Fibroblast of lung (primary cell): ENCODE results near the gene MUSK. TPM values are rescaled to one million over a fixed set of nuclear protein-coding genes. Genes with fewer than 3 reads are reported as not detected.
A peak's percentile ranks its signal among the peaks of the same experiment; 100 is the strongest.

Experiments used
- DNase-seq, 2 donors: peaks; one replicate each; pipeline versions ENCODE4 v3.0.0 to v3.0.0-alpha.2; 2010; ENCODE audit warnings: low read depth in 2 of 2
- H2AFZ ChIP-seq: 2 replicates; pipeline ENCODE4 v1.5.1; 2012; ENCODE audit warnings: low read length, control low read depth, inconsistent platforms
- H3K27ac ChIP-seq: 2 replicates; pipeline ENCODE4 v1.5.1; 2011; ENCODE audit warnings: low read length, control low read depth; ENCODE audit not compliant: insufficient read depth
- H3K27me3 ChIP-seq: 2 replicates; pipeline ENCODE4 v1.5.1; 2011; ENCODE audit warnings: mild to moderate bottlenecking, low read length; ENCODE audit not compliant: control insufficient read depth, insufficient read depth
- H3K36me3 ChIP-seq: 2 replicates; pipeline ENCODE4 v1.5.1; 2011; ENCODE audit warnings: low read length; ENCODE audit not compliant: control insufficient read depth, insufficient read depth
- H3K4me1 ChIP-seq: 2 replicates; pipeline ENCODE4 v1.5.1; 2011; ENCODE audit warnings: low read length; ENCODE audit not compliant: control insufficient read depth, insufficient read depth; ENCODE audit errors: extremely low read depth
- H3K4me2 ChIP-seq: 2 replicates; pipeline ENCODE4 v1.5.1; 2011; ENCODE audit warnings: low read length, control low read depth; ENCODE audit not compliant: insufficient read depth; ENCODE audit errors: extremely low read depth
- H3K4me3 ChIP-seq, 4 experiments: fragments of 200-600 bp in 1 of 4; sonication (generic) in 1 of 4; replicated peaks in 1 of 4; 2 replicates each; pipeline ENCODE4 v1.5.1; 2011 to 2016; ENCODE audit warnings: low read length in 4 of 4, low read depth in 3 of 4, mild to moderate bottlenecking in 3 of 4, control low read depth in 2 of 4, inconsistent platforms in 1 of 4, mixed read lengths in 1 of 4; ENCODE audit not compliant: insufficient read depth in 1 of 4; ENCODE audit errors: control extremely low read depth in 1 of 4
- H3K79me2 ChIP-seq: 2 replicates; pipeline ENCODE4 v1.5.1; 2012; ENCODE audit warnings: mild to moderate bottlenecking, low read length, inconsistent platforms; ENCODE audit not compliant: control insufficient read depth, insufficient read depth
- H3K9ac ChIP-seq: 2 replicates; pipeline ENCODE4 v1.5.1; 2011; ENCODE audit warnings: mild to moderate bottlenecking, low read length, control low read depth; ENCODE audit not compliant: insufficient read depth
- H3K9me3 ChIP-seq: 2 replicates; pipeline ENCODE4 v1.5.1; 2012; ENCODE audit warnings: low read depth, low read length; ENCODE audit not compliant: control insufficient read depth, insufficient read depth
- H4K20me1 ChIP-seq: 2 replicates; pipeline ENCODE4 v1.5.1; 2011; ENCODE audit warnings: low read length; ENCODE audit not compliant: control insufficient read depth, insufficient read depth; ENCODE audit errors: extremely low read depth
- CTCF ChIP-seq, 2 donors: IDR thresholded peaks in 1 of 2; conservative IDR thresholded peaks in 1 of 2; 1 replicate in 1 of 2; 2 replicates in 1 of 2; pipeline ENCODE4 v1.5.1; 2011 to 2012; ENCODE audit warnings: low read length in 2 of 2, control low read depth in 1 of 2, inconsistent platforms in 1 of 2, low read depth in 1 of 2, mild to moderate bottlenecking in 1 of 2
- EZH2 ChIP-seq: IDR thresholded peaks from 2 replicates; pipeline ENCODE4 v1.5.1; 2012; ENCODE audit warnings: low read length, control low read depth, mild to moderate bottlenecking; ENCODE audit errors: missing control alignments
- polyA plus RNA-seq, 2 donors: library from polyadenylated mRNA; depleted of rRNA in 1 of 2; stranded (reverse) in 1 of 2; unstranded in 1 of 2; fragments of >200 nt; gene quantifications; 2 replicates each; pipeline ENCODE4 v1.2.1, GENCODE V29; 2011 to 2012; ENCODE audit warnings: missing spikeins in 1 of 2
- total RNA-seq: library from RNA; depleted of rRNA; stranded (reverse); fragments of >200 nt; gene quantifications from 2 replicates; pipeline ENCODE4 v1.2.1, GENCODE V29; 2014

The MUSK gene
- total and polyA plus RNA-seq, 2 donors (not counting 1 experiment from before 2014, with no cell fraction given) = 0.31 to 0.66 TPM

GRCh38 chr9:110768886-110769285 is 100.3 kb downstream of the MUSK start:
- H3K79me2 ChIP-seq = no peaks in the 10 kb centered on the region
- no peak overlapping the region for H3K27ac ChIP-seq
- H3K36me3 ChIP-seq = no peaks in the 10 kb centered on the region

GRCh38 chr9:110769667-110770066 is 101.1 kb downstream of the MUSK start:
- DNase-seq = peak; percentile 37 to 85
- TF ChIP-seq CTCF (conservative IDR thresholded peaks at IDR 0.05 in 1 of 2, IDR thresholded peaks at IDR 0.05 in 1 of 2; ENCODE audit: low read depth in 1 of 2, low read length in 2 of 2) (no peak), EZH2 (no peak)
- H3K27ac ChIP-seq = no peak overlapping the region

More at GRCh38 chr9:110768886-110769285, 100.3 kb downstream of the MUSK start:
- TF ChIP-seq EZH2 (no peak), CTCF (conservative IDR thresholded peaks at IDR 0.05 in 1 of 2, IDR thresholded peaks at IDR 0.05 in 1 of 2; ENCODE audit: low read depth in 1 of 2, low read length in 2 of 2) (no peak)
- H3K4me1 ChIP-seq = peaks cover 4% of the 10 kb centered on the region
- no peaks in the 10 kb centered on the region for H3K9me3 ChIP-seq
- H3K4me2 ChIP-seq = no peak overlapping the region
- no peaks in the 10 kb centered on the region for H3K27me3 ChIP-seq
- DNase-seq = no peak
- no peak overlapping the region for H3K4me3 ChIP-seq
- no peak overlapping the region for H2AFZ ChIP-seq
- H4K20me1 ChIP-seq = no peaks in the 10 kb centered on the region
- H3K9ac ChIP-seq = no peak overlapping the region

GRCh38 chr9:110775724-110776123 is 107.1 kb downstream of the MUSK start:
- no peak overlapping the region for H3K9ac ChIP-seq
- no peaks in the 10 kb centered on the region for H3K36me3 ChIP-seq
- H2AFZ ChIP-seq = no peak overlapping the region
- no peak for TF ChIP-seq CTCF (conservative IDR thresholded peaks at IDR 0.05 in 1 of 2, IDR thresholded peaks at IDR 0.05 in 1 of 2; ENCODE audit: low read depth in 1 of 2, low read length in 2 of 2)
- no peak for TF ChIP-seq EZH2
- H3K27me3 ChIP-seq = no peaks in the 10 kb centered on the region
- no peaks in the 10 kb centered on the region for H3K79me2 ChIP-seq
- H3K4me2 ChIP-seq = no peak overlapping the region
- H3K4me3 ChIP-seq = no peak overlapping the region
- H4K20me1 ChIP-seq = no peaks in the 10 kb centered on the region
- no peak overlapping the region for H3K27ac ChIP-seq
- H3K9me3 ChIP-seq = no peaks in the 10 kb centered on the region
- no peak for DNase-seq
- H3K4me1 ChIP-seq = peaks cover 7% of the 10 kb centered on the region

More at GRCh38 chr9:110769667-110770066, 101.1 kb downstream of the MUSK start:
- H3K36me3 ChIP-seq = no peaks in the 10 kb centered on the region
- H4K20me1 ChIP-seq = no peaks in the 10 kb centered on the region
- no peaks in the 10 kb centered on the region for H3K9me3 ChIP-seq
- no peaks in the 10 kb centered on the region for H3K79me2 ChIP-seq
- H3K4me1 ChIP-seq = peaks cover 4% of the 10 kb centered on the region
- peak overlapping the region; percentile 54 for H3K4me2 ChIP-seq
- H2AFZ ChIP-seq = no peak overlapping the region
- no peaks in the 10 kb centered on the region for H3K27me3 ChIP-seq
- no peak overlapping the region for H3K4me3 ChIP-seq
- H3K9ac ChIP-seq = no peak overlapping the region
